SK-N-SH treated with all-trans-retinoic acid at 6 μM for 48 hours (cell line): ENCODE results near the gene FYTTD1.

Experiments used
- ARNTL ChIP-seq: fragments of 450-650 bp; formaldehyde crosslinking; IDR thresholded peaks from 2 replicates; pipeline ENCODE4 v1.5.0; 2020; ENCODE audit warnings: low read depth, mild to moderate bottlenecking, moderate library complexity, borderline replicate concordance
- BACH2 ChIP-seq: fragments of 250-450 bp; sonication (Bioruptor Pico); IDR thresholded peaks from 2 replicates; pipeline ENCODE4 v1.9.0; 2021; ENCODE audit warnings: mild to moderate bottlenecking, borderline replicate concordance
- CREB5 ChIP-seq: fragments of 250-450 bp; sonication (Bioruptor Pico); IDR thresholded peaks from 2 replicates; pipeline ENCODE4 v1.5.1; 2020; ENCODE audit warnings: low read depth, mild to moderate bottlenecking, moderate library complexity
- GLIS3 ChIP-seq: fragments of 250-450 bp; sonication (Bioruptor Pico); IDR thresholded peaks from 2 replicates; pipeline ENCODE4 v1.5.0; 2020; ENCODE audit warnings: mild to moderate bottlenecking, moderate library complexity
- ISL1 ChIP-seq: fragments of 250-450 bp; sonication (Bioruptor Pico); IDR thresholded peaks from 2 replicates; pipeline ENCODE4 v2.1.2; 2022; ENCODE audit warnings: mild to moderate bottlenecking, moderate library complexity
- OSR1 ChIP-seq: fragments of 250-450 bp; sonication (Bioruptor Pico); IDR thresholded peaks from 2 replicates; pipeline ENCODE4 v1.8.0; 2022; ENCODE audit warnings: moderate library complexity, mild to moderate bottlenecking, inconsistent platforms
- PATZ1 ChIP-seq: fragments of 250-450 bp; sonication (Bioruptor Pico); IDR thresholded peaks from 2 replicates; pipeline ENCODE4 v1.8.0; 2020; ENCODE audit warnings: mild to moderate bottlenecking, moderate library complexity, borderline replicate concordance
- RARB ChIP-seq: fragments of 250-450 bp; sonication (Bioruptor Pico); IDR thresholded peaks from 2 replicates; pipeline ENCODE4 v1.8.0; 2021; ENCODE audit warnings: mild to moderate bottlenecking, moderate library complexity
- SNAI2 ChIP-seq: fragments of 250-450 bp; sonication (Bioruptor Pico); IDR thresholded peaks from 2 replicates; pipeline ENCODE4 v1.5.0; 2020; ENCODE audit warnings: mild to moderate bottlenecking, moderate library complexity
- TOX ChIP-seq: fragments of 250-450 bp; sonication (Bioruptor Pico); IDR thresholded peaks from 2 replicates; pipeline ENCODE4 v1.8.0; 2021; ENCODE audit warnings: mild to moderate bottlenecking, moderate library complexity, borderline replicate concordance
- TSHZ2 ChIP-seq: fragments of 250-450 bp; sonication (Bioruptor Pico); IDR thresholded peaks from 2 replicates; pipeline ENCODE4 v1.5.0; 2020; ENCODE audit warnings: mild to moderate bottlenecking, moderate library complexity
- ZFP3 ChIP-seq: fragments of 250-450 bp; sonication (Bioruptor Pico); IDR thresholded peaks from 2 replicates; pipeline ENCODE4 v1.5.0; 2020; ENCODE audit warnings: mild to moderate bottlenecking, moderate library complexity
- ZFP30 ChIP-seq: fragments of 450-650 bp; formaldehyde crosslinking; IDR thresholded peaks from 2 replicates; pipeline ENCODE4 v1.5.0; 2022; ENCODE audit warnings: mild to moderate bottlenecking, moderate library complexity
- ZNF565 ChIP-seq: fragments of 450-650 bp; formaldehyde crosslinking; conservative IDR thresholded peaks from 2 replicates; pipeline ENCODE4 v1.5.0; 2020; ENCODE audit warnings: low read depth, mild to moderate bottlenecking, moderate library complexity

- TF ChIP-seq CREB5 (no peak), ZNF565 (CRISPR knock-in tag) (no peak), OSR1 (CRISPR knock-in tag) (no peak), GLIS3 (CRISPR knock-in tag) (no peak), ZFP3 (CRISPR knock-in tag) (no peak), ZFP30 (CRISPR knock-in tag) (no peak), RARB (CRISPR knock-in tag) (no peak), TOX (CRISPR knock-in tag) (no peak), ARNTL (no peak), PATZ1 (CRISPR knock-in tag) (no peak), SNAI2 (CRISPR knock-in tag) (no peak), BACH2 (CRISPR knock-in tag) (no peak), ISL1 (CRISPR knock-in tag) (no peak), TSHZ2 (CRISPR knock-in tag) (no peak)
Observed at GRCh38 chr3:197728487-197728886, 21.2 kb upstream of the FYTTD1 start.
